ENCODE results near the gene ZER1. TPM values are rescaled to one million over a fixed set of nuclear protein-coding genes. Genes with fewer than 3 reads are reported as not detected.

Gene ZER1
- polyA plus RNA-seq, 3 donors = 16.1 to 25.6 (median 18.0) TPM

DNA sequence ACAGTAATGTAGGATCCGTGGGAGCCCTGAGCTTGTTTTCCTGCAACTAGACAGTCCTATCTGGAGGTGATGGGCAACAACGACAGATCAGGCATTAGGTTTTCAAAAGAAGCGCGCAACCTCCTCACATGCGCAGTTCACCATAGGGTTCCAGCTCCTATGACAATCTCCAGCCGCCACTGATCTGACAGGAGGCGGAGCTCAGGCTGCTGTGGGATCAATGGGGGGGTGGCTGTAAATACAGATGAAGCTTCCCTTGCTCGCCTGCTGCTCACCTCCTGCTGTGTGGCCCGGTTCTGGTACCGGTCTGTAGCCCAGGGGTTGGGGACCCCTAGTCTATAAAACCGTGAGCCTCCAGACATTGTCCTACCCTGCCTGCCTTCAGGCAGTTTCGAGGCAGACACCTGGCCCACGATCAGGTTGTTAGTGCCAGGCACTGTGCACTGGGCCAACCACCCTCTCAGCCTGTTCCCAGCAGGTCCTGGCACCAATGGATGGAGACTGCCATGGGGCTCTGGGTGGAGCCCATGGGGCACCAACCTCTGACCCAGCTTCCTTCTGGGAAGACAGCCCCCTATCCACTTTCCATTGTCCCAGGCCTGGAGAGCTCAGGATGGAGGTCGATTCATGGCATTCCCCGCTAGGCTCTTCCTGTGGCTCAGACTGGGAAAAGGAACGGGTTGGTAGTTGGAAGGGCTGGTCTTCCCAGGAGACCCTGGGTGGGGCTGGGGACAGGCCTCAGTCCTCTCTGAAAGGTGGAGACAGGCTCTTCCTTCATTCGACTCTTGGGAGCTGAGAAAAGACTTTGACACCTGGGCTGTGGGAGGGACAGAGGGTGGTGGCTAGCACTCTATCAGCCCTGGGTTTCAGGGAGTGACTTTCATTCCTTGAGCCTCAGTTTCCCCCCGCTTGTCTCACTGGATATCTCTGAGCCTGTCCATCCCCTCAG, 48.3 kb upstream of the ZER1 start:
- peaks cover 10% of the 10 kb centered on the region for H4K20me1 ChIP-seq (ENCODE audit: insufficient read depth, low read length)
- peak overlapping the region in 1 of 3 experiments; percentile 78 for H3K4me3 ChIP-seq (replicated peaks in 1 of 3; ENCODE audit: low read depth in 2 of 3, low read length in 3 of 3)
- no peak overlapping the region for H3K9ac ChIP-seq (ENCODE audit: insufficient read depth, low read length, poor library complexity, severe bottlenecking)
- H3K27me3 Mint-ChIP-seq (ENCODE audit: low read depth in 3 of 3) = peaks cover 3 to 9% (median 5%) of the 10 kb centered on the region in 3 donors
- H3K4me1 ChIP-seq (ENCODE audit: control insufficient read depth in 1 of 2, insufficient read depth in 2 of 2, low read length in 2 of 2) = peaks cover 11 to 21% of the 10 kb centered on the region in 2 donors
- DNase-seq = no peak
- peaks cover 39 to 40% of the 10 kb centered on the region in 2 donors for H3K36me3 ChIP-seq (replicated peaks in 1 of 2; ENCODE audit: control insufficient read depth in 1 of 2, insufficient read depth in 2 of 2, low read length in 2 of 2)
- no peaks in the 10 kb centered on the region for H3K27me3 ChIP-seq (ENCODE audit: control insufficient read depth in 2 of 2, insufficient read depth in 2 of 2, low read length in 2 of 2)
- H3K36me3 Mint-ChIP-seq = peaks cover 28 to 41% of the 10 kb centered on the region in 2 donors
- peak overlapping the region in 1 of 2 donors; percentile 77 for H3K4me3 Mint-ChIP-seq
- H2AFZ ChIP-seq (ENCODE audit: insufficient read depth, low read depth, low read length, poor library complexity, severe bottlenecking) = no peak overlapping the region
- no peak overlapping the region for H3K27ac Mint-ChIP-seq
- WGBS (ENCODE audit: insufficient coverage) = 92% methylated on average over 13 of the region's 18 CpGs
- no peak overlapping the region for H3K4me2 ChIP-seq (replicated peaks; ENCODE audit: extremely low read depth, low read length, poor library complexity, severe bottlenecking)
- peaks cover 0 to 3% (median 0%) of the 10 kb centered on the region in 7 donors for H3K9me3 Mint-ChIP-seq
- H3K27ac ChIP-seq (ENCODE audit: low read depth in 1 of 2, low read length in 2 of 2) = no peak overlapping the region
- intact Hi-C loops (cut with micrococcal nuclease) = no loop called here
- TF ChIP-seq, protein P1, sequence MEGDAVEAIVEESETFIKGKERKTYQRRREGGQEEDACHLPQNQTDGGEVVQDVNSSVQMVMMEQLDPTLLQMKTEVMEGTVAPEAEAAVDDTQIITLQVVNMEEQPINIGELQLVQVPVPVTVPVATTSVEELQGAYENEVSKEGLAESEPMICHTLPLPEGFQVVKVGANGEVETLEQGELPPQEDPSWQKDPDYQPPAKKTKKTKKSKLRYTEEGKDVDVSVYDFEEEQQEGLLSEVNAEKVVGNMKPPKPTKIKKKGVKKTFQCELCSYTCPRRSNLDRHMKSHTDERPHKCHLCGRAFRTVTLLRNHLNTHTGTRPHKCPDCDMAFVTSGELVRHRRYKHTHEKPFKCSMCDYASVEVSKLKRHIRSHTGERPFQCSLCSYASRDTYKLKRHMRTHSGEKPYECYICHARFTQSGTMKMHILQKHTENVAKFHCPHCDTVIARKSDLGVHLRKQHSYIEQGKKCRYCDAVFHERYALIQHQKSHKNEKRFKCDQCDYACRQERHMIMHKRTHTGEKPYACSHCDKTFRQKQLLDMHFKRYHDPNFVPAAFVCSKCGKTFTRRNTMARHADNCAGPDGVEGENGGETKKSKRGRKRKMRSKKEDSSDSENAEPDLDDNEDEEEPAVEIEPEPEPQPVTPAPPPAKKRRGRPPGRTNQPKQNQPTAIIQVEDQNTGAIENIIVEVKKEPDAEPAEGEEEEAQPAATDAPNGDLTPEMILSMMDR (IDR thresholded peaks at IDR 0.05) = no peak
- H3K9me3 ChIP-seq (replicated peaks in 1 of 2; ENCODE audit: control insufficient read depth in 1 of 2, insufficient read depth in 1 of 2, low read length in 2 of 2) = no peaks in the 10 kb centered on the region
- H3K4me1 Mint-ChIP-seq = peaks cover 19% of the 10 kb centered on the region
- no peaks in the 10 kb centered on the region for H3K79me2 ChIP-seq (ENCODE audit: insufficient read depth, low read length)

DNA sequence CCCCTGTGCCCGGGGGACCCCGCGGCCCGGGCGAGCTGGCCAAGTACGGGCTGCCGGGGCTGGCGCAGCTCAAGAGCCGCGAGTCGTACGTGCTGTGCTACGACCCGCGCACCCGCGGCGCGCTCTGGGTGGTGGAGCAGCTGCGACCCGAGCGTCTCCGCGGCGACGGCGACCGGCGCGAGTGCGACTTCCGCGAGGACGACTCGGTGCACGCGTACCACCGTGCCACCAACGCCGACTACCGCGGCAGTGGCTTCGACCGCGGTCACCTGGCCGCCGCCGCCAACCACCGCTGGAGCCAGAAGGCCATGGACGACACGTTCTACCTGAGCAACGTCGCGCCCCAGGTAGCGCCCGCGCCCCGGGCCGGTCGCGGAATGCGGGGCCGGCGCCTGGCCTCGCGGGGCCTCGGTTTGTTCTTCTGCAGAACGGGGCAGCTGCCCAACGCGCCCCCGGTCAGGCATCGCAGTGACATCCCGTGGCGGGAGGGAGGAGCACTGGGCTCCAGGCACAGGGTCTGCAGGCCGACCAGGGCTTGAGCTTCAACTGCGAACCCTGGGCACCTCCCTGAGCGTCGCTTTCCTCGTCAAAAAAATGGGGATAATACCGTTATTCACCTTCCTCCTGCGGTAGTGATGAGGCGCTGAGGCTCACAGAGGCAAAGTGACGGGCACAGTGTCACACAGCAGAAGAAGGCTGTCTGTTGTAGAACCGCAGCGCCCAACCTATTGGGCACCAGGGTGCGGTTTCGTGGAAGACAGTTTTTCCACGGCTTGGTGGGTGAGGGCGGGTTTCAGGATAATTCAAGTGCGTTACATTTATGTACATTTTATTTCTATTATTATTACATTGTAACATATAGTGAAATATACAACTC, 47.4 kb upstream of the ZER1 start:
- Histone ChIP-seq H3K27ac (ENCODE audit: low read depth in 1 of 2, low read length in 2 of 2) (no peak overlapping the region), H4K20me1 (ENCODE audit: insufficient read depth, low read length) (peaks cover 10% of the 10 kb centered on the region), H3K36me3 (replicated peaks in 1 of 2; ENCODE audit: control insufficient read depth in 1 of 2, insufficient read depth in 2 of 2, low read length in 2 of 2) (peaks cover 30 to 31% of the 10 kb centered on the region in 2 donors), H3K4me3 (replicated peaks in 1 of 3; ENCODE audit: low read depth in 2 of 3, low read length in 3 of 3) (peak overlapping the region; percentile 44 to 78 (median 58)), H3K27me3 (ENCODE audit: control insufficient read depth in 2 of 2, insufficient read depth in 2 of 2, low read length in 2 of 2) (no peaks in the 10 kb centered on the region), H2AFZ (ENCODE audit: insufficient read depth, low read depth, low read length, poor library complexity, severe bottlenecking) (peak overlapping the region; percentile 93), H3K4me2 (replicated peaks; ENCODE audit: extremely low read depth, low read length, poor library complexity, severe bottlenecking) (peak overlapping the region; percentile 91), H3K9ac (ENCODE audit: insufficient read depth, low read length, poor library complexity, severe bottlenecking) (peak overlapping the region; percentile 66), H3K9me3 (replicated peaks in 1 of 2; ENCODE audit: control insufficient read depth in 1 of 2, insufficient read depth in 1 of 2, low read length in 2 of 2) (no peaks in the 10 kb centered on the region), H3K4me1 (ENCODE audit: control insufficient read depth in 1 of 2, insufficient read depth in 2 of 2, low read length in 2 of 2) (peaks cover 11 to 21% of the 10 kb centered on the region in 2 donors), H3K79me2 (ENCODE audit: insufficient read depth, low read length) (no peaks in the 10 kb centered on the region)
- Mint-ChIP-seq H3K27me3 (ENCODE audit: low read depth in 3 of 3) (peaks cover 3 to 10% (median 9%) of the 10 kb centered on the region in 3 donors), H3K4me3 (peak overlapping the region; percentile 77 to 89), H3K36me3 (peaks cover 19 to 32% of the 10 kb centered on the region in 2 donors), H3K9me3 (peaks cover 0 to 3% (median 0%) of the 10 kb centered on the region in 7 donors), H3K4me1 (peaks cover 19% of the 10 kb centered on the region), H3K27ac (peak overlapping the region in 1 of 7 donors; percentile 19)
- WGBS (ENCODE audit: insufficient coverage) = 5% methylated on average over 83 of the region's 90 CpGs
- intact Hi-C loops (cut with micrococcal nuclease) = no loop called here
- DNase-seq = peak in 2 of 3 donors; percentile 9 to 24
- TF ChIP-seq, protein P1 (IDR thresholded peaks at IDR 0.05) = no peak

All from CD14-positive monocyte (primary cell).